Retinal pigment epithelial cell (primary cell): Measurements from ENCODE around the gene PLA2G2D.
A peak's percentile ranks its signal among the peaks of the same experiment; 100 is the strongest.

Experiments used
- DNase-seq: peaks from one replicate; pipeline ENCODE4 v3.0.0-alpha.2; 2010; ENCODE audit warnings: low read depth
- H3K4me3 ChIP-seq: 2 replicates; pipeline ENCODE4 v1.5.1; 2011; ENCODE audit warnings: mild to moderate bottlenecking, low read length, control low read depth, moderate library complexity
- CTCF ChIP-seq: conservative IDR thresholded peaks from 2 replicates; pipeline ENCODE4 v1.5.1; 2011; ENCODE audit warnings: low read depth, low read length, control low read depth, inconsistent platforms

PLA2G2D gene

GRCh38 chr1:20076710-20077461 is 42.5 kb downstream of the PLA2G2D start:
- TF ChIP-seq CTCF: no peak
- peak; percentile 71 for DNase-seq
- no peak overlapping the region for H3K4me3 ChIP-seq

- no peak for DNase-seq
- H3K4me3 ChIP-seq: no peak overlapping the region
- TF ChIP-seq CTCF: no peak
Measured at GRCh38 chr1:20076223-20076622, 43.1 kb downstream of the PLA2G2D start.

- TF ChIP-seq CTCF: no peak
- DNase-seq: no peak
- H3K4me3 ChIP-seq: no peak overlapping the region
Measured at GRCh38 chr1:20075345-20075744, 44.0 kb downstream of the PLA2G2D start.

GRCh38 chr1:20074725-20075171 is 44.6 kb downstream of the PLA2G2D start:
- no peak for DNase-seq
- H3K4me3 ChIP-seq: no peak overlapping the region
- no peak for TF ChIP-seq CTCF

GRCh38 chr1:20074055-20074724 is 45.1 kb downstream of the PLA2G2D start:
- no peak for TF ChIP-seq CTCF
- no peak for DNase-seq
- no peak overlapping the region for H3K4me3 ChIP-seq

- H3K4me3 ChIP-seq: no peak overlapping the region
- no peak for DNase-seq
- TF ChIP-seq CTCF: no peak
Measured at GRCh38 chr1:20073256-20073655, 46.1 kb downstream of the PLA2G2D start.

GRCh38 chr1:20072771-20073170 is 46.6 kb downstream of the PLA2G2D start:
- DNase-seq: no peak
- H3K4me3 ChIP-seq: no peak overlapping the region
- no peak for TF ChIP-seq CTCF
